Measurements from ENCODE around the gene CTAGE6.
"Not testable (repeated sequence)": the region's sequence is repeated elsewhere in the genome, so short reads cannot be mapped to it uniquely, and the experiment has no call there.

The CTAGE6 gene

DNA sequence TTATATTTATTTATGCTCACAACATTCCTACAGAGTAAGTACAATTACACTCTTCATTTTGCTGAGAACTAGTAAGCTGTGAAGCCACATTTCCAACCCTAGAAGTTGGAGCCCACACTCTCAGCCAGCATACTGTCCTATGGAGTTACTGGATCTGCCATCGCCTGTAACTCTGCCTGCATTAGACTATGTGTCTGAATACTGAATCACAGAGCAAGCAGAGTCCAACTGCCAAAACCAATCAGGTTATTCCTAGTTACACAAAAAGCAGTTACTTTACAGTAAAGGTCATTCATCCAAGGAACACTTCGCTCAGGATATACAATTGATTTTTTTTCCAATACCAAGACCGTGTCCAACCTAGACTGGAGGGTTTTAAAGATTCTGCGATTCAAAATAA is 21.5 kb downstream of the CTAGE6 start:
- H3K4me1 ChIP-seq (ENCODE audit: insufficient read depth, low read length) = peaks cover 3% of the 10 kb centered on the region
- no peak overlapping the region for H3K4me2 ChIP-seq (ENCODE audit: insufficient read depth, low read length)
- no peak for ATAC-seq (ENCODE audit: insufficient read depth, low read depth)
- H3K79me2 ChIP-seq (ENCODE audit: insufficient read depth, low read length) = no peaks in the 10 kb centered on the region
- no peak for DNase-seq
- no peak overlapping the region for H3K4me3 ChIP-seq (ENCODE audit: low read depth in 1 of 2, low read length in 2 of 2)
- H3K9me3 ChIP-seq (ENCODE audit: insufficient read depth, low read length, severe bottlenecking) = no peaks in the 10 kb centered on the region
- TF ChIP-seq, protein P1, sequence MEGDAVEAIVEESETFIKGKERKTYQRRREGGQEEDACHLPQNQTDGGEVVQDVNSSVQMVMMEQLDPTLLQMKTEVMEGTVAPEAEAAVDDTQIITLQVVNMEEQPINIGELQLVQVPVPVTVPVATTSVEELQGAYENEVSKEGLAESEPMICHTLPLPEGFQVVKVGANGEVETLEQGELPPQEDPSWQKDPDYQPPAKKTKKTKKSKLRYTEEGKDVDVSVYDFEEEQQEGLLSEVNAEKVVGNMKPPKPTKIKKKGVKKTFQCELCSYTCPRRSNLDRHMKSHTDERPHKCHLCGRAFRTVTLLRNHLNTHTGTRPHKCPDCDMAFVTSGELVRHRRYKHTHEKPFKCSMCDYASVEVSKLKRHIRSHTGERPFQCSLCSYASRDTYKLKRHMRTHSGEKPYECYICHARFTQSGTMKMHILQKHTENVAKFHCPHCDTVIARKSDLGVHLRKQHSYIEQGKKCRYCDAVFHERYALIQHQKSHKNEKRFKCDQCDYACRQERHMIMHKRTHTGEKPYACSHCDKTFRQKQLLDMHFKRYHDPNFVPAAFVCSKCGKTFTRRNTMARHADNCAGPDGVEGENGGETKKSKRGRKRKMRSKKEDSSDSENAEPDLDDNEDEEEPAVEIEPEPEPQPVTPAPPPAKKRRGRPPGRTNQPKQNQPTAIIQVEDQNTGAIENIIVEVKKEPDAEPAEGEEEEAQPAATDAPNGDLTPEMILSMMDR (IDR thresholded peaks at IDR 0.05; ENCODE audit: borderline replicate concordance, extremely low read depth, low read length, poor library complexity, severe bottlenecking) = no peak
- no peak for TF ChIP-seq EZH2 (IDR thresholded peaks at IDR 0.05; ENCODE audit: borderline replicate concordance, low read depth, low read length, severe bottlenecking)
- no peaks in the 10 kb centered on the region for H4K20me1 ChIP-seq (ENCODE audit: insufficient read depth, low read length)
- H3K27ac ChIP-seq (ENCODE audit: low read length) = no peak overlapping the region
- no peak overlapping the region for H3K9ac ChIP-seq (ENCODE audit: low read depth, low read length)
- H3K27me3 ChIP-seq (ENCODE audit: insufficient read depth, low read length, poor library complexity) = no peaks in the 10 kb centered on the region
- H3K36me3 ChIP-seq (ENCODE audit: insufficient read depth, low read length) = no peaks in the 10 kb centered on the region
- no peak overlapping the region for H2AFZ ChIP-seq (ENCODE audit: low read depth, low read length)

- Histone ChIP-seq H3K36me3 (ENCODE audit: insufficient read depth, low read length) (no peaks in the 10 kb centered on the region), H3K9ac (ENCODE audit: low read depth, low read length) (no peak overlapping the region), H3K79me2 (ENCODE audit: insufficient read depth, low read length) (no peaks in the 10 kb centered on the region), H3K27me3 (ENCODE audit: insufficient read depth, low read length, poor library complexity) (no peaks in the 10 kb centered on the region), H2AFZ (ENCODE audit: low read depth, low read length) (no peak overlapping the region), H3K27ac (ENCODE audit: low read length) (no peak overlapping the region), H3K4me2 (ENCODE audit: insufficient read depth, low read length) (no peak overlapping the region), H3K4me1 (ENCODE audit: insufficient read depth, low read length) (peaks cover 3% of the 10 kb centered on the region), H3K4me3 (ENCODE audit: low read depth in 1 of 2, low read length in 2 of 2) (no peak overlapping the region), H3K9me3 (ENCODE audit: insufficient read depth, low read length, severe bottlenecking) (no peaks in the 10 kb centered on the region), H4K20me1 (ENCODE audit: insufficient read depth, low read length) (no peaks in the 10 kb centered on the region)
- TF ChIP-seq, protein P1 (IDR thresholded peaks at IDR 0.05; ENCODE audit: borderline replicate concordance, extremely low read depth, low read length, poor library complexity, severe bottlenecking) = no peak
- no peak for TF ChIP-seq EZH2 (IDR thresholded peaks at IDR 0.05; ENCODE audit: borderline replicate concordance, low read depth, low read length, severe bottlenecking)
- DNase-seq (no peak), ATAC-seq (ENCODE audit: insufficient read depth, low read depth) (no peak)
Observed at GRCh38 chr7:143733876-143734275, 23.6 kb downstream of the CTAGE6 start.

DNA sequence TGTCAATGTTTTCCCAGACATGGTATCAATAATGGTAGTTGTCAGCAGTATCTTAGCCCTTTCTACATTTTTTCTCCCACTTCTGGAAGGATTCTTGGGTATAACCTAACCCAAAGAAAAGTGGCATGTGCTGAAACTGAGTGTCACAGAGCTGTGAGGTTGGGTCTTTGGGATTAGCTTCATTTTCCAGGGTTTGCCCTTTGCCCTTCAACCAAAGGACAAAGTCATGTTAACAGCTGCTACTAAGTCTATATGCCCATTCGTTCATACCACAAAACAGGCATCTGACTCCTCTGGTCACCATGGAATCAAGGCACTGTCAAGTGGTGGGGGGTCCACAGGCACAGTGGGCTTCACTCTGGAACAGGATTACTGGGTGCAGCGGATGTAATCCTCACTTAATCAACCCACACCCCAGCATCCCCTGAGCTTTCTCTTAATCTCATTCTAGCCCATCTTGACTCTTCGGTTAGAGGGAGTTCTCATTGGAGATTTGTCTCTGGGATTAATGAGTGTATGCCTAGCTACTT is 29.1 kb downstream of the CTAGE6 start:
- Histone ChIP-seq H3K79me2 (ENCODE audit: insufficient read depth, low read length) (no peaks in the 10 kb centered on the region), H3K36me3 (ENCODE audit: insufficient read depth, low read length) (0 out of 2 replicates have a peak, but pooled peaks cover 6% of the 10 kb centered on the region), H3K27me3 (ENCODE audit: insufficient read depth, low read length, poor library complexity) (no peaks in the 10 kb centered on the region), H3K4me2 (ENCODE audit: insufficient read depth, low read length) (no peak overlapping the region), H3K9ac (ENCODE audit: low read depth, low read length) (no peak overlapping the region), H3K4me3 (ENCODE audit: low read depth in 1 of 2, low read length in 2 of 2) (no peak overlapping the region), H3K27ac (ENCODE audit: low read length) (no peak overlapping the region), H3K4me1 (ENCODE audit: insufficient read depth, low read length) (no peaks in the 10 kb centered on the region), H4K20me1 (ENCODE audit: insufficient read depth, low read length) (no peaks in the 10 kb centered on the region), H3K9me3 (ENCODE audit: insufficient read depth, low read length, severe bottlenecking) (no peaks in the 10 kb centered on the region), H2AFZ (ENCODE audit: low read depth, low read length) (no peak overlapping the region)
- DNase-seq = no peak
- no peak for TF ChIP-seq EZH2 (IDR thresholded peaks at IDR 0.05; ENCODE audit: borderline replicate concordance, low read depth, low read length, severe bottlenecking)
- TF ChIP-seq, protein P1 (IDR thresholded peaks at IDR 0.05; ENCODE audit: borderline replicate concordance, extremely low read depth, low read length, poor library complexity, severe bottlenecking) = no peak
- no peak for ATAC-seq (ENCODE audit: insufficient read depth, low read depth)

DNA sequence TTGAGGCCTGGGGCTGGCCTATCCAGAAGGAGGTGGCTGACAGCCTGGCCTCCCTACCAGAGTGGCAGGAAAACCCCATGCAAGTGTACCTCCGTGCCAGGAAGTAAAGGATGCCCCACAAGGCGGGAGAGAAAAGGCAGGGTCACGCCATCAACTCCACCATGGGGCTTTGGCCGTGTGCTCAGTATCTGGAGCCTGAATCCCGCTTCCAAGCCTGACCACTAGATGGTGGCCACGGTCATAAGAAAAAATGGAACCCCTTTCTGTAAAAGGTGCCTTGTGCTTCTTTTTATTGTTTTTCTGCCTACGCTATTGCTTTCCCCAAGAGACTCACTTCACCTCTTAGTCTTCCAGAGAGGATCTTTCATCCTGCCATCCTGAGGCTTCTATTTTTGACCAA is 29.9 kb downstream of the CTAGE6 start:
- ATAC-seq (ENCODE audit: insufficient read depth, low read depth); H3K36me3 ChIP-seq (ENCODE audit: insufficient read depth, low read length); H3K4me3 ChIP-seq (ENCODE audit: low read depth in 1 of 2, low read length in 2 of 2); H3K4me2 ChIP-seq (ENCODE audit: insufficient read depth, low read length); H3K9me3 ChIP-seq (ENCODE audit: insufficient read depth, low read length, severe bottlenecking); H2AFZ ChIP-seq (ENCODE audit: low read depth, low read length); DNase-seq; H3K27ac ChIP-seq (ENCODE audit: low read length); H4K20me1 ChIP-seq (ENCODE audit: insufficient read depth, low read length); H3K4me1 ChIP-seq (ENCODE audit: insufficient read depth, low read length); H3K9ac ChIP-seq (ENCODE audit: low read depth, low read length); H3K27me3 ChIP-seq (ENCODE audit: insufficient read depth, low read length, poor library complexity); H3K79me2 ChIP-seq (ENCODE audit: insufficient read depth, low read length): not testable (repeated sequence)

DNA sequence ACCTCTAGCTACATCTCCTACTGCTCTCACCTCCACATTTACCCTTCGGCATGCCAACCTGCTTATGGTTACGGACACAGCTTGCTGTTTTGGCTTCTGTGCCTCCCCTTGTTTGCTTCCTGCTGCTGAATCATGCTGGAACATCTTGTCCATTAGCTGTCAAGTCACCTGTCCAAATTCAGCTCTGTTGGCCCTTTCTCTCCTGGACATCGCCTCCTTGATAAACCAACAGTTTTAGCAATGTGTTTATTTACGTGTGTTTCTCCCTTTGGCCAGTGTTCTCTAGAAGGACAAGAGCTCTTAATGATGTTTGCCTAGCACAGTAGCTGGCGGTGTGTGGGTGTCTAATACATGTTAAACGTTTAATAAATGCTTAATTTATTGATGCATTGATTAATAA is 31.4 kb downstream of the CTAGE6 start:
- DNase-seq; H3K36me3 ChIP-seq (ENCODE audit: insufficient read depth, low read length); H4K20me1 ChIP-seq (ENCODE audit: insufficient read depth, low read length); H3K27me3 ChIP-seq (ENCODE audit: insufficient read depth, low read length, poor library complexity); H2AFZ ChIP-seq (ENCODE audit: low read depth, low read length); H3K27ac ChIP-seq (ENCODE audit: low read length); H3K4me2 ChIP-seq (ENCODE audit: insufficient read depth, low read length); ATAC-seq (ENCODE audit: insufficient read depth, low read depth); H3K4me1 ChIP-seq (ENCODE audit: insufficient read depth, low read length); H3K79me2 ChIP-seq (ENCODE audit: insufficient read depth, low read length); H3K9ac ChIP-seq (ENCODE audit: low read depth, low read length); H3K4me3 ChIP-seq (ENCODE audit: low read depth in 1 of 2, low read length in 2 of 2); H3K9me3 ChIP-seq (ENCODE audit: insufficient read depth, low read length, severe bottlenecking): not testable (repeated sequence)

DNA sequence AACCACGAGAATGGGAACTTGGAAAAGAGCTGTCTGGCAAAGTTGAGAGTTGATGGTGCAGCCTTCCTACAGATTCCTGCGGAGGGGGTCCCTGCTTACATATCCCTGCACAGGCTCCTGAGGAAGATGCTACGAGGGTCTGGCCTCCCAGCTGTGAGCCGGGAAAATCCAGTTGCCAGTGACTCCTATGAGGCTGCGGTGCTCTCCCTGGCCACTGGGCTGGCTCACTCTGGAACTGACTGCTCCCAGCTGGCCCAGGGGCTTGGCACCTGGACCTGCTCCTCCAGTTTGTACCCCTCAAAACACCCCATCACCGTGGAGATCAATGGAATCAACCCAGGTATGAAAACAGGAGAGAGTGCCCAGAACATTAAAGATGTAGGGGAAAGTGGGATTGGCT is 37.2 kb downstream of the CTAGE6 start:
- not testable (repeated sequence) for H2AFZ ChIP-seq (ENCODE audit: low read depth, low read length); H3K4me3 ChIP-seq (ENCODE audit: low read depth in 1 of 2, low read length in 2 of 2); H3K27me3 ChIP-seq (ENCODE audit: insufficient read depth, low read length, poor library complexity); H3K4me2 ChIP-seq (ENCODE audit: insufficient read depth, low read length); H3K4me1 ChIP-seq (ENCODE audit: insufficient read depth, low read length); ATAC-seq (ENCODE audit: insufficient read depth, low read depth); DNase-seq; H4K20me1 ChIP-seq (ENCODE audit: insufficient read depth, low read length); H3K27ac ChIP-seq (ENCODE audit: low read length); H3K36me3 ChIP-seq (ENCODE audit: insufficient read depth, low read length); H3K9me3 ChIP-seq (ENCODE audit: insufficient read depth, low read length, severe bottlenecking); H3K9ac ChIP-seq (ENCODE audit: low read depth, low read length); H3K79me2 ChIP-seq (ENCODE audit: insufficient read depth, low read length)
